Measurements from ENCODE around the gene GLRX.

DNA sequence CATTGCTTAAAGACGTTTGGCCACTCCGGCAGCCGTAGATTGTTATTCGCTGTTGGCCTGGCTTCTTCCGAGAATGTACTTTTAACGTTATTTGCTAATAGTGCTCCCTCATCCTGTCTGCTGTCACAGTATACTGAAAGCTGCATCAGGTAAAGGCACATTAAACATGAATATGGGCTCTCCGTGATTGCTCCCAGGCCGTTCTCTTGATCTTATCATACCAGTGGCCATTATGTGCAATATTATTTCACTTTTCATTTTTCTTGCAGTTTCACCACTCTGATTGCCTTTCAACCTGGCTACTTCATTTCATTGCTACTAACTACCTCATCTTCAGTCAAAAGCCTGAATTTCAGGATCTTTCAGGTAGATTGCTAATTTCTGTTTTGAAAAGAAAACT lies 34.0 kb downstream of the GLRX start:
- TF ChIP-seq, protein P1, sequence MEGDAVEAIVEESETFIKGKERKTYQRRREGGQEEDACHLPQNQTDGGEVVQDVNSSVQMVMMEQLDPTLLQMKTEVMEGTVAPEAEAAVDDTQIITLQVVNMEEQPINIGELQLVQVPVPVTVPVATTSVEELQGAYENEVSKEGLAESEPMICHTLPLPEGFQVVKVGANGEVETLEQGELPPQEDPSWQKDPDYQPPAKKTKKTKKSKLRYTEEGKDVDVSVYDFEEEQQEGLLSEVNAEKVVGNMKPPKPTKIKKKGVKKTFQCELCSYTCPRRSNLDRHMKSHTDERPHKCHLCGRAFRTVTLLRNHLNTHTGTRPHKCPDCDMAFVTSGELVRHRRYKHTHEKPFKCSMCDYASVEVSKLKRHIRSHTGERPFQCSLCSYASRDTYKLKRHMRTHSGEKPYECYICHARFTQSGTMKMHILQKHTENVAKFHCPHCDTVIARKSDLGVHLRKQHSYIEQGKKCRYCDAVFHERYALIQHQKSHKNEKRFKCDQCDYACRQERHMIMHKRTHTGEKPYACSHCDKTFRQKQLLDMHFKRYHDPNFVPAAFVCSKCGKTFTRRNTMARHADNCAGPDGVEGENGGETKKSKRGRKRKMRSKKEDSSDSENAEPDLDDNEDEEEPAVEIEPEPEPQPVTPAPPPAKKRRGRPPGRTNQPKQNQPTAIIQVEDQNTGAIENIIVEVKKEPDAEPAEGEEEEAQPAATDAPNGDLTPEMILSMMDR (conservative IDR thresholded peaks at IDR 0.05 in 1 of 2, IDR thresholded peaks at IDR 0.05 in 1 of 2; ENCODE audit: extremely low read depth in 1 of 2, insufficient read depth in 1 of 2, low read depth in 1 of 2, low read length in 2 of 2) = no peak
- TF ChIP-seq EZH2 (IDR thresholded peaks at IDR 0.05; ENCODE audit: borderline replicate concordance, low read length) = no peak
